Thyroid gland (tissue), 4 donors: Measurements from ENCODE around the gene TSR2. TPM values are rescaled to one million over a fixed set of nuclear protein-coding genes. Genes with fewer than 3 reads are reported as not detected.

Experiments used
- DNase-seq, 2 donors: peaks; one replicate each; pipeline ENCODE4 v3.0.0-alpha.2; 2019
- H3K27ac ChIP-seq, 3 donors: fragments of 200-600 bp; sonication (generic); 1 replicate in 2 of 3; 2 replicates in 1 of 3; pipeline ENCODE4 v1.5.1; 2016 to 2019; ENCODE audit warnings: mild to moderate bottlenecking in 1 of 3, moderate library complexity in 1 of 3
- H3K27me3 ChIP-seq: fragments of 200-600 bp; sonication (generic); one replicate; pipeline ENCODE4 v1.5.1; 2019
- H3K36me3 ChIP-seq, 2 donors: fragments of 200-600 bp; sonication (generic); one replicate each; pipeline ENCODE4 v1.5.1; 2016 to 2019
- H3K4me1 ChIP-seq, 2 donors: fragments of 200-600 bp; sonication (generic); one replicate each; pipeline ENCODE4 v1.5.1; 2017 to 2019
- H3K4me3 ChIP-seq, 3 donors: fragments of 200-600 bp; sonication (generic); replicated peaks in 1 of 3; 1 replicate in 2 of 3; 2 replicates in 1 of 3; pipeline ENCODE4 v1.5.1; 2016; ENCODE audit warnings: mild to moderate bottlenecking in 1 of 3
- H3K9me3 ChIP-seq: fragments of 200-600 bp; sonication (generic); one replicate; pipeline ENCODE4 v1.5.1; 2017
- CTCF ChIP-seq, 6 experiments: fragments of 200-600 bp in 3 of 6; fragments of 450-650 bp in 3 of 6; sonication (generic) in 3 of 6; IDR thresholded peaks; one replicate each; pipeline ENCODE4 v1.5.1; 2016 to 2019; ENCODE audit warnings: antibody characterized with exemption in 6 of 6, mild to moderate bottlenecking in 2 of 6, inconsistent platforms in 1 of 6, moderate library complexity in 1 of 6
- POLR2A ChIP-seq, 2 donors: fragments of 450-650 bp; IDR thresholded peaks; one replicate each; pipeline ENCODE4 v1.6.1; 2017; ENCODE audit warnings: antibody characterized with exemption in 2 of 2, mild to moderate bottlenecking in 2 of 2, moderate library complexity in 1 of 2
- WGBS, 2 donors: methylation state at CpG; one replicate each; pipeline ENCODE4 v1.1.5; 2017; 5-methylcytosine and 5-hydroxymethylcytosine counted together
- intact Hi-C: fragments of 100-400 bp; cut with DNase I; formaldehyde crosslinking; loops from one replicate; pipeline ENCODE4 v1.15.1; 2023
- total RNA-seq, 4 donors: library from RNA; depleted of rRNA; stranded (reverse); fragments of >200 nt; gene quantifications; one replicate each; pipeline ENCODE4 v1.2.3, GENCODE V29; 2016

Gene TSR2
- total RNA-seq, 4 donors from 2014 or later, result 27.9 to 39.0 (median 34.3) TPM

GRCh38 chrX:54470054-54470760 is 30.0 kb downstream of the TSR2 start:
- Histone ChIP-seq H3K36me3 (peaks cover 0 to 9% of the 10 kb centered on the region in 2 donors), H3K4me3 (no peak overlapping the region), H3K27ac (no peak overlapping the region), H3K4me1 (no peaks in the 10 kb centered on the region), H3K9me3 (no peaks in the 10 kb centered on the region), H3K27me3 (no peaks in the 10 kb centered on the region)
- intact Hi-C loops, result no loop called here
- TF ChIP-seq CTCF (IDR thresholded peaks at IDR 0.05), result no peak
- no peak for TF ChIP-seq POLR2A (IDR thresholded peaks at IDR 0.05)
- WGBS, 2 donors, result 85 to 96% methylated on average over 8 to 18 of the region's 21 CpGs
- no peak for DNase-seq

GRCh38 chrX:54473993-54474859 is 34.0 kb downstream of the TSR2 start:
- no peaks in the 10 kb centered on the region for H3K9me3 ChIP-seq
- DNase-seq, result no peak
- WGBS, 2 donors, result 83 to 91% methylated on average over 3 to 9 of the region's 10 CpGs
- no peaks in the 10 kb centered on the region for H3K27me3 ChIP-seq
- H3K27ac ChIP-seq, result no peak overlapping the region
- H3K36me3 ChIP-seq, result no peaks in the 10 kb centered on the region
- no peak overlapping the region for H3K4me3 ChIP-seq
- no peak for TF ChIP-seq CTCF (IDR thresholded peaks at IDR 0.05)
- TF ChIP-seq POLR2A (IDR thresholded peaks at IDR 0.05), result no peak
- H3K4me1 ChIP-seq, result peaks cover 1 to 3% of the 10 kb centered on the region in 2 donors
- intact Hi-C loops, result no loop called here

DNA sequence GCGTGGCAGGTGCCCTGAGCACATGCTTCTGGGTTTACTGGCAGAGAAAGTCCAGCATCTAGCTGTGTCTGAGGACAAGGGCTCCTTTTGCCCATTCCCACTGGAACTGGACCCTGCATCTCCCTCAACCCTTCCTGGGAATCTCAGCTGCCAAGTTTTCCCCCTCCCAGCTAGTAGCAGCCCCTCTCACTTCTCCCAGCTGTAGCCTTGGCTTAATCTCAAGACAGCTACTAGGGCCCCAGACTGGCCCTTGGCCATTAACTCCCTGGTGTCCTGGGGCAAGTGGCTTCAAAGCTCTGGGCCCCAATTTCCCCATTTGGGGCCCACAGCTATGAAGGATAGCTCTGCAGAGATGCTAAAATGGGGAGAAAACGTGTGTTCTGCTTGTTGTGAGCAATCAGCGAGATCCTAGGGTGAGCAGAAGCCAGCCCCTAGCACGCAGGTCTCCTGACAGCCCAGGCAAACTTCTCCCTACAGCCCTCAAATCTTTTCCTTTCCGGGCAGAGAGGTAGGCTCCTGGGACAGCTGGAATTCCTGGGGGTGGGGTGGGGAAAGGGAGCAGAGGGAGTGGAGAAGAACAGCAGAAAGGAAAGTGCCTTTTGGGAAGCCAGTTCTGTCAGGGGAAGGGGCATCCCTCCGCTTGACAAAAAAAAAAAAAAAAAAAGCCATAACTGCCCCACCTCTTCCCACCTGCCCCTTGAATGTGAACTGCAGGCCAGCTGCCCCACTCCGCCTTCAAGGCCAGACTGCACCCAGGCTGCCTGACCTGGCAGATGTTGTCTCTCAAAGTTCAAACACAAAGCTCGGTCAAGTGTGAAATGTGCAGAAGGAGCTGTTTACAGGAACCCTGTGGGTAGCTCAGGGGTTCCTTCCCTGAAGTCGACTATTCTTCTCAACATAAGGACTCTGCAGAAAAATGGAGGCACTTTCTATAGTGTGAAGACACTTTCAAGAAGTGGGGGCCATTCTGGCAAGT is 39.2 kb downstream of the TSR2 start:
- Histone ChIP-seq H3K4me3 (no peak overlapping the region), H3K27me3 (no peaks in the 10 kb centered on the region), H3K27ac (peak overlapping the region in 1 of 3 donors; percentile 24), H3K9me3 (no peaks in the 10 kb centered on the region), H3K36me3 (no peaks in the 10 kb centered on the region), H3K4me1 (peaks cover 4 to 5% of the 10 kb centered on the region in 2 donors)
- intact Hi-C loops, result no loop called here
- TF ChIP-seq CTCF (IDR thresholded peaks at IDR 0.05) (no peak), POLR2A (IDR thresholded peaks at IDR 0.05) (no peak)
- WGBS, 2 donors, result 38 to 44% methylated on average over 7 to 9 of the region's 9 CpGs
- peak; percentile 27 to 38 for DNase-seq

GRCh38 chrX:54482839-54483593 is 42.8 kb downstream of the TSR2 start:
- Histone ChIP-seq H3K27me3 (no peaks in the 10 kb centered on the region), H3K4me1 (peaks cover 4 to 5% of the 10 kb centered on the region in 2 donors), H3K9me3 (no peaks in the 10 kb centered on the region), H3K36me3 (no peaks in the 10 kb centered on the region), H3K4me3 (no peak overlapping the region), H3K27ac (no peak overlapping the region)
- 39 to 44% methylated on average over 5 to 13 of the region's 21 CpGs for WGBS, 2 donors
- TF ChIP-seq POLR2A (IDR thresholded peaks at IDR 0.05) (no peak), CTCF (IDR thresholded peaks at IDR 0.05) (no peak)
- DNase-seq, result no peak
- intact Hi-C loops, result no loop called here
